22Rv1 (cell line): ENCODE measurements around the gene GPC5.

Source experiments
- ZFX ChIP-seq: fragments of 450-650 bp; IDR thresholded peaks from 2 replicates; pipeline ENCODE4 v1.6.1; 2017; ENCODE audit warnings: antibody characterized with exemption, borderline replicate concordance
- TF ChIP-seq, protein P1 (sequence below): fragments of 450-650 bp; IDR thresholded peaks from 2 replicates; pipeline ENCODE4 v1.5.1; 2017; ENCODE audit warnings: mild to moderate bottlenecking

DNA sequence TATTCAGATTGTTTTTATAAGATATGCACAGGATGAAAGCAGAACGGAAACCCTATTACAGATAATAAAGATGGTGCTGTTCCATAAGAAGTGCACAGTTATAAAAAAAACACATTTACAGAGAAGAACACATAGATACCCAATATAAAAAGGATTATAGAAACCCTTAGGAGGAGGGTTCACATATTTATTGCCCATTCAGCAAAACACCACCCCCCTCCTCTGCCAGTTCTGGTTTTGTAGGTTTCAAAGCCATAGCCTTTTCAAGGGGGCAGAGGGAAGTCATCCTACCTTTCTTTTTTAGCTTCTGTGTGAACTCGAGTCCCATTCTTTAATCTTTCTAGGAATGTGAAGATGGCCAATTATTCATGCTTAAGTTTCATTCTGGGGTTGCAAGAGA, 511.2 kb downstream of the GPC5 start:
- TF ChIP-seq, protein P1, sequence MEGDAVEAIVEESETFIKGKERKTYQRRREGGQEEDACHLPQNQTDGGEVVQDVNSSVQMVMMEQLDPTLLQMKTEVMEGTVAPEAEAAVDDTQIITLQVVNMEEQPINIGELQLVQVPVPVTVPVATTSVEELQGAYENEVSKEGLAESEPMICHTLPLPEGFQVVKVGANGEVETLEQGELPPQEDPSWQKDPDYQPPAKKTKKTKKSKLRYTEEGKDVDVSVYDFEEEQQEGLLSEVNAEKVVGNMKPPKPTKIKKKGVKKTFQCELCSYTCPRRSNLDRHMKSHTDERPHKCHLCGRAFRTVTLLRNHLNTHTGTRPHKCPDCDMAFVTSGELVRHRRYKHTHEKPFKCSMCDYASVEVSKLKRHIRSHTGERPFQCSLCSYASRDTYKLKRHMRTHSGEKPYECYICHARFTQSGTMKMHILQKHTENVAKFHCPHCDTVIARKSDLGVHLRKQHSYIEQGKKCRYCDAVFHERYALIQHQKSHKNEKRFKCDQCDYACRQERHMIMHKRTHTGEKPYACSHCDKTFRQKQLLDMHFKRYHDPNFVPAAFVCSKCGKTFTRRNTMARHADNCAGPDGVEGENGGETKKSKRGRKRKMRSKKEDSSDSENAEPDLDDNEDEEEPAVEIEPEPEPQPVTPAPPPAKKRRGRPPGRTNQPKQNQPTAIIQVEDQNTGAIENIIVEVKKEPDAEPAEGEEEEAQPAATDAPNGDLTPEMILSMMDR: no peak
- TF ChIP-seq ZFX: no peak
